Measurements from ENCODE around the gene SEMA5A.

SEMA5A gene

DNA sequence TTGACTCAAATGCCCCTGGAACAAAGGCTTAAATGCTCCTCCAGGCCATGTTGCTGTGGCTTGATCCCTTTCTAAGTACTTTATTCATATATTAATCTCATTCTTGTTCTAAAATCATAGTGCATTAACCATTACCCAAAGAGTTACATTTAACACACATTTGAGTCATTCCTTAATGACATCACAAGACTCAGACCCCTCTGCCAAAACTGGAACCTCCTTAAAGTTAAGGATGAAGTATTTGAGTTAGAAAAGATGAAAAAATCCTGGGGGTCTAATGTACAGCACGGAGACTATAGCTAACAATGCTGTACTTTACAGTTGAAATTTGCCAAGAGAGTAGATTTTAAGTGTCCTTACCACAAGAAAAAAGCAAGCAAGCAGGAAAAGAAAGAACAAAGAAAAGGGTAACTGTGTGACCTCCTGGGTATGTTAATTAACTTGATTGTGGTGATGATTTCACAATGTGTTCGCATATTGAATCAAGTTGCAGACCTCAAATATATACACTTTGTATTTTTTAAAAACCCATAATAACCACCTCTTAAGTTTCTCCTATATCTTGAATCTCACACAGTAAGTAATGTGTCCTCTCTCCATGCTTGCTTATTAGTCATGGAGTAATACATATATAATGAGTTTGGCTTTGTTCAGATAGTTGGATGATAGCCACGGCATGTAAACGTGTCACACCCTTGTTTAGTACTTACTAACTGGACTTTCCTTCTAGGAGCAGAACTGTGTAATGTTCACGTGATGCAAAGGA, 376.9 kb downstream of the SEMA5A start:
- no peak for DNase-seq (ENCODE audit: low spot score)
- in situ Hi-C loops (cut with MboI; ENCODE audit: low pct_unique_long_range_greater_than_20kb, low sequenced_read_pairs, unreplicated experiment), result no loop called here
- TF ChIP-seq, protein P1, sequence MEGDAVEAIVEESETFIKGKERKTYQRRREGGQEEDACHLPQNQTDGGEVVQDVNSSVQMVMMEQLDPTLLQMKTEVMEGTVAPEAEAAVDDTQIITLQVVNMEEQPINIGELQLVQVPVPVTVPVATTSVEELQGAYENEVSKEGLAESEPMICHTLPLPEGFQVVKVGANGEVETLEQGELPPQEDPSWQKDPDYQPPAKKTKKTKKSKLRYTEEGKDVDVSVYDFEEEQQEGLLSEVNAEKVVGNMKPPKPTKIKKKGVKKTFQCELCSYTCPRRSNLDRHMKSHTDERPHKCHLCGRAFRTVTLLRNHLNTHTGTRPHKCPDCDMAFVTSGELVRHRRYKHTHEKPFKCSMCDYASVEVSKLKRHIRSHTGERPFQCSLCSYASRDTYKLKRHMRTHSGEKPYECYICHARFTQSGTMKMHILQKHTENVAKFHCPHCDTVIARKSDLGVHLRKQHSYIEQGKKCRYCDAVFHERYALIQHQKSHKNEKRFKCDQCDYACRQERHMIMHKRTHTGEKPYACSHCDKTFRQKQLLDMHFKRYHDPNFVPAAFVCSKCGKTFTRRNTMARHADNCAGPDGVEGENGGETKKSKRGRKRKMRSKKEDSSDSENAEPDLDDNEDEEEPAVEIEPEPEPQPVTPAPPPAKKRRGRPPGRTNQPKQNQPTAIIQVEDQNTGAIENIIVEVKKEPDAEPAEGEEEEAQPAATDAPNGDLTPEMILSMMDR (IDR thresholded peaks at IDR 0.05; ENCODE audit: extremely low read depth, insufficient read depth, missing control alignments), result no peak

DNA sequence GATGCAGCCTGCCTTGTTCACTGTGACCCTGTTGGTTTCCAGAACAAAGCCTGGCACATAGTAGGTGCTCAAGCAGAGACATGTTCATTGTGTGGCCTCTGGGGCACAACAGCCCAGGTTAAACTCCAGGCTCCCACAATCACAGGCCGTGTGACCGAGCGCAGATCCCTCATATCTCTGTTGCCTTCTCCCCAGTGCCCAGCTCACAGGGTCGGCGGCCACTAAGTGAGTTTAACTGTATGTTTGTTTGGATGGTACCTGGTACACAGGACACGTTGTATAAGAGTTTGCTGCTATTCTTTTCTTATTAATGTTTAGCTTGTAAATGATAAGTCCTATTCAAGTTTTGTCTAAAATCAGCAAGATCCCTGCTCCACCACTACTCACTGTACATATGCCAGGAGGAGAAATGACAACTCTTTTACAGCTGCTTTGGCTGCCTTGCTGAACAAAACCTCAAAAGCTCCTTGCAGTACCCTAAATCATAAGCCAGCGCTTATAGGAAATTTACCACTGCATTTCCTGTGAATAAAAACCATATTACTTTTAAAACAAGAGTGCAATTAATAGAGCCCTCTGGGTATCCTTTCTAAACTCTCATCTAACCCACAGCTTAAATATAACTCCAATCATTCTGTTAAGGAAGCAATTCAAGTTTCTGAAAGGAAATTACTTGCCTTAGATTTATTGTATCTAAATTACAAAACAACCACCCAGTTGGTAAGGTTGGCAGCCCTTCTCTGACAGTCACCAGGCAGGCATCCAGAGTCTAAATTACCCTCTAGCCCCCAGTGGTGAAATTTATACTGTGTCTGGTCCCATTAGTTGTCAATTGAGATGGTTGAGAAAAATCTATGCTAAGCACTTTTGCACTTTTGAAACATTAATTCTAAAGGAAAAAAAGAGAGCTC, 379.4 kb downstream of the SEMA5A start:
- in situ Hi-C loops (cut with MboI; ENCODE audit: low pct_unique_long_range_greater_than_20kb, low sequenced_read_pairs, unreplicated experiment), result no loop called here
- TF ChIP-seq, protein P1 (IDR thresholded peaks at IDR 0.05; ENCODE audit: extremely low read depth, insufficient read depth, missing control alignments), result no peak
- DNase-seq (ENCODE audit: low spot score), result no peak

DNA sequence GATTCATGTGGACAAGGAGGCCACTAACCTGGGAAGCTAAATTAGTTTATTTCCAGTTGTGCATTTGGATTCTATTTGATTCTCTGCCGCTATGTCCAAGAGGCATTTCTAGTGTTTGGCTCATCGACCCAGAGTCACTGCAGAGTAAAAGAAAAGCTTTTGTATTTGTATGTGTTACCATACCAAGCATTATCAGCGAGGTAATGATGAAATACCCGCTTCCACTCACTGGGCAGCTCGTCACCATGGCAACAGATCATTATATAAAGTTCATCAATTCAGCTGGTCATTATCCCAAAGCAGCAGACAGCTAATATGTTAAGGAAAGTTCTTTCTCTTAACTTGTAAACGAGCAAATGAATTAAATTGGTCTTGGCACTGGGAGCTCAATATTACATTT, 380.3 kb downstream of the SEMA5A start:
- in situ Hi-C loops (cut with MboI; ENCODE audit: low pct_unique_long_range_greater_than_20kb, low sequenced_read_pairs, unreplicated experiment), result no loop called here
- no peak for DNase-seq (ENCODE audit: low spot score)
- TF ChIP-seq, protein P1 (IDR thresholded peaks at IDR 0.05; ENCODE audit: extremely low read depth, insufficient read depth, missing control alignments), result no peak

DNA sequence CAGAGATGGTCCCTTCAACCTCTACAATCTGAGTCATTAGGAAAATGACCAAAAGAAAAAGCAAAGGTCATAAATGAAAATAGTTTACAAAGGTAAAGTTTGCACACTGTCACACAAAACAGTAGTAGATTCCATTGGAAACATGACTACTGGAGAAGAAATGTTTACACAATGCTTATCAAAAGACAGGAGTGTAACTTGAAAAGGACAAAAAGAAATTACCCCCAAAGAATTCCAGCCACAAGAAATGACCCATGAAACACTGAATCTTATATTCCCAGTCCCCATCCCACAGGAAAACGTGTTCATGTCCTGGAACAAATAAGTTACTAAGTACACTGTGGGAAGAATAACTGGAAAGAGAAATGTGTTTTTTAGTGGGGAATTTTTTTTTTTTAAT, 385.1 kb downstream of the SEMA5A start:
- DNase-seq (ENCODE audit: low spot score), result no peak
- TF ChIP-seq, protein P1 (IDR thresholded peaks at IDR 0.05; ENCODE audit: extremely low read depth, insufficient read depth, missing control alignments), result no peak
- in situ Hi-C loops (cut with MboI; ENCODE audit: low pct_unique_long_range_greater_than_20kb, low sequenced_read_pairs, unreplicated experiment), result no loop called here

DNA sequence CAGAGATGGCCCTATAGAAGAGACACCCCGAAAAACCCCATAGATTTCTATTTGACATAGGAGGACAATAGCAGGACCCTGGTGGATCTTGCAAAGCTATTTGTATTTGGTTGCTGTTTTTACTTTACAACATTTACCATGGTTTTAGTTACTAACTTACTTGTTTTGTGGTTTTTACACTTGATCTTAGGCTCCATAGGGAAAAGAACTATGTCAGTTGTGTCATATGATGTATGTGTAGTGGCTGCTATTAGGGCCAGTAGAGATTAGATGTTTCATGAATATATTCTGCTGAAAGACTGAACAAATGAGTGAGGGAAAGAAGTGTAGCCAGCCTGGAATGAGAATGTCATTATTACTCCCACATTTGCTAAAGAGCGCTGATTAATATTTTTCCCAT, 388.1 kb downstream of the SEMA5A start:
- TF ChIP-seq, protein P1 (IDR thresholded peaks at IDR 0.05; ENCODE audit: extremely low read depth, insufficient read depth, missing control alignments), result no peak
- in situ Hi-C loops (cut with MboI; ENCODE audit: low pct_unique_long_range_greater_than_20kb, low sequenced_read_pairs, unreplicated experiment), result no loop called here
- DNase-seq (ENCODE audit: low spot score), result no peak

DNA sequence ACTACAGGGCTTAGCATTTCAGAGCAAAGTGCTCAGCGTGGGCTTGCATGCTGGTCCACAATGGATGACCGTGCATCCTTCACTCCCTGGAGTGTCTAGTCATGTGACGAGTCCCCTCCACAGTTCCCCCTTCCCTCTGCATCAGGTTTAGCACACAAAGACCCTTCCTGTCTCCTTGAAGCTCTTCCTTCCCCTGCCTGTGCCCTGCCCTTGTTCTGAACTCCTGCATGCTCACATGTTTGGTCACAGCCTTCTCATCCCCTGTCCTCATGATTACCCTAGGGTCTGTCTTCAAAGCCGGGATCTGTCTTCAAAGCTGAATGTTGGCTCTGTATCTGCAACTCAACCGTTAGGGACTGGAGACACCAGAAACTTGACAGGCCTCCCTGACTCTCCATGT, 388.9 kb downstream of the SEMA5A start:
- DNase-seq (ENCODE audit: low spot score), result no peak
- TF ChIP-seq, protein P1 (IDR thresholded peaks at IDR 0.05; ENCODE audit: extremely low read depth, insufficient read depth, missing control alignments), result no peak
- in situ Hi-C loops (cut with MboI; ENCODE audit: low pct_unique_long_range_greater_than_20kb, low sequenced_read_pairs, unreplicated experiment), result no loop called here

All from GM13977 (cell line).